HEK293T (cell line): ENCODE measurements around the gene GABRG1.

ENCODE experiments used
- CTCF ChIA-PET: fragments of 350-600 bp; formaldehyde crosslinking; extraction: SDS; loops from one replicate; lab custom pipeline; 2021; ENCODE audit warnings: antibody characterized with exemption, inconsistent platforms; lab: Yijun Ruan, JAX
- POLR2A ChIA-PET: fragments of 350-600 bp; formaldehyde crosslinking; extraction: SDS; loops from one replicate; lab custom pipeline; 2020; ENCODE audit warnings: antibody characterized with exemption, inconsistent platforms; lab: Yijun Ruan, JAX
- DNase-seq: peaks from one replicate; pipeline ENCODE4 v3.0.0; 2012; ENCODE audit warnings: mixed read lengths; ENCODE audit errors: extremely low spot score
- ARNT ChIP-seq: fragments of 450-650 bp; IDR thresholded peaks from 2 replicates; pipeline ENCODE4 v1.6.1; 2017; ENCODE audit warnings: mild to moderate bottlenecking
- BHLHE40 ChIP-seq: fragments of 450-650 bp; IDR thresholded peaks from 2 replicates; pipeline ENCODE4 v1.6.1; 2016; ENCODE audit warnings: mild to moderate bottlenecking, moderate library complexity, borderline replicate concordance
- CTBP1 ChIP-seq: fragments of 450-650 bp; IDR thresholded peaks from 2 replicates; pipeline ENCODE4 v1.6.1; 2016; ENCODE audit warnings: borderline replicate concordance
- ELF4 ChIP-seq: fragments of 450-650 bp; IDR thresholded peaks from 2 replicates; pipeline ENCODE4 v1.6.1; 2017; ENCODE audit warnings: antibody characterized with exemption
- FOXA1 ChIP-seq: fragments of 450-650 bp; IDR thresholded peaks from 2 replicates; pipeline ENCODE4 v1.6.1; 2016; ENCODE audit warnings: mild to moderate bottlenecking
- FOXK2 ChIP-seq: fragments of 450-650 bp; IDR thresholded peaks from 2 replicates; pipeline ENCODE4 v1.6.1; 2016; ENCODE audit warnings: mild to moderate bottlenecking
- FOXM1 ChIP-seq: fragments of 450-650 bp; IDR thresholded peaks from 2 replicates; pipeline ENCODE4 v1.6.1; 2017; ENCODE audit warnings: mild to moderate bottlenecking, borderline replicate concordance
- HDGF ChIP-seq: fragments of 450-650 bp; IDR thresholded peaks from 2 replicates; pipeline ENCODE4 v1.6.1; 2017; ENCODE audit warnings: antibody characterized with exemption, borderline replicate concordance
- L3MBTL2 ChIP-seq: fragments of 450-650 bp; conservative IDR thresholded peaks from 2 replicates; pipeline ENCODE4 v1.6.1; 2016; ENCODE audit warnings: mild to moderate bottlenecking
- LEF1 ChIP-seq: fragments of 450-650 bp; IDR thresholded peaks from 2 replicates; pipeline ENCODE4 v1.6.1; 2017; ENCODE audit warnings: mild to moderate bottlenecking, borderline replicate concordance
- NFRKB ChIP-seq: fragments of 450-650 bp; IDR thresholded peaks from 2 replicates; pipeline ENCODE4 v1.6.1; 2016; ENCODE audit warnings: mild to moderate bottlenecking, moderate library complexity
- PKNOX1 ChIP-seq: fragments of 450-650 bp; IDR thresholded peaks from 2 replicates; pipeline ENCODE4 v1.6.1; 2016
- SP1 ChIP-seq: fragments of 450-650 bp; IDR thresholded peaks from 2 replicates; pipeline ENCODE4 v1.6.1; 2017
- SUZ12 ChIP-seq: fragments of 450-650 bp; IDR thresholded peaks from 2 replicates; pipeline ENCODE4 v1.6.1; 2016; ENCODE audit warnings: mild to moderate bottlenecking
- TARDBP ChIP-seq: fragments of 450-650 bp; IDR thresholded peaks from 2 replicates; pipeline ENCODE4 v1.6.1; 2016
- ZNF384 ChIP-seq: fragments of 450-650 bp; IDR thresholded peaks from 2 replicates; pipeline ENCODE4 v1.6.1; 2016

GABRG1 gene

GRCh38 chr4:46123913-46124755, at the start of gene GABRG1:
GABRG1 (minus strand) TSS chr4:46124054; CDS start chr4:46123913, 141 bp downstream.
- no peak for TF ChIP-seq SP1
- no peak for TF ChIP-seq BHLHE40
- TF ChIP-seq TARDBP, result no peak
- no peak for TF ChIP-seq ZNF384
- no peak for TF ChIP-seq ELF4
- TF ChIP-seq L3MBTL2, result no peak
- TF ChIP-seq HDGF, result no peak
- TF ChIP-seq FOXM1, result no peak
- no peak for TF ChIP-seq FOXK2
- TF ChIP-seq CTBP1, result no peak
- no peak for TF ChIP-seq ARNT
- no peak for TF ChIP-seq LEF1
- no peak for TF ChIP-seq NFRKB
- TF ChIP-seq SUZ12, result no peak
- no peak for TF ChIP-seq PKNOX1
- no peak for TF ChIP-seq FOXA1
- ChIA-PET CTCF (no interaction called here), POLR2A (no interaction called here)
- no peak for DNase-seq

- POLR2A ChIA-PET, result no interaction called here
- no peak for DNase-seq
- CTCF ChIA-PET, result no interaction called here
- TF ChIP-seq L3MBTL2 (no peak), ELF4 (no peak), BHLHE40 (no peak), FOXK2 (no peak), NFRKB (no peak), FOXA1 (no peak), LEF1 (no peak), CTBP1 (no peak), SP1 (no peak), TARDBP (no peak), FOXM1 (no peak), ZNF384 (no peak), PKNOX1 (no peak), ARNT (no peak), HDGF (no peak), SUZ12 (no peak)
Measured at GRCh38 chr4:46146993-46147392, 23.1 kb upstream of the GABRG1 start.

GRCh38 chr4:46131498-46132057, 7.7 kb upstream of the GABRG1 start:
- no peak for DNase-seq
- ChIA-PET CTCF (no interaction called here), POLR2A (no interaction called here)
- TF ChIP-seq ELF4 (no peak), L3MBTL2 (no peak), LEF1 (no peak), FOXK2 (no peak), FOXA1 (no peak), ZNF384 (no peak), SP1 (no peak), BHLHE40 (no peak), CTBP1 (no peak), PKNOX1 (no peak), TARDBP (no peak), NFRKB (no peak), SUZ12 (no peak), HDGF (no peak), FOXM1 (no peak), ARNT (no peak)

GRCh38 chr4:46124773-46125413, 1.0 kb upstream of the GABRG1 start:
- ChIA-PET POLR2A (no interaction called here), CTCF (no interaction called here)
- TF ChIP-seq SUZ12, result no peak
- TF ChIP-seq ZNF384, result no peak
- TF ChIP-seq ARNT, result no peak
- TF ChIP-seq L3MBTL2, result no peak
- TF ChIP-seq BHLHE40, result no peak
- TF ChIP-seq LEF1, result no peak
- no peak for TF ChIP-seq TARDBP
- TF ChIP-seq FOXM1, result no peak
- DNase-seq, result no peak

GRCh38 chr4:46081674-46082073, 42.2 kb downstream of the GABRG1 start:
- no peak for DNase-seq
- TF ChIP-seq FOXK2, result no peak
- TF ChIP-seq L3MBTL2, result no peak
- no peak for TF ChIP-seq CTBP1
- TF ChIP-seq LEF1, result no peak
- no peak for TF ChIP-seq FOXA1
- TF ChIP-seq SUZ12, result no peak
- TF ChIP-seq FOXM1, result no peak
- ChIA-PET CTCF (no interaction called here), POLR2A (no interaction called here)
